ENCODE data around the gene TERB2. TPM values are rescaled to one million over a fixed set of nuclear protein-coding genes. Genes with fewer than 3 reads are reported as not detected.
"Not testable (repeated sequence)": the region's sequence is repeated elsewhere in the genome, so short reads cannot be mapped to it uniquely, and the experiment has no call there.

Gene TERB2
- total RNA-seq, 4 donors from 2014 or later, result not detected

DNA sequence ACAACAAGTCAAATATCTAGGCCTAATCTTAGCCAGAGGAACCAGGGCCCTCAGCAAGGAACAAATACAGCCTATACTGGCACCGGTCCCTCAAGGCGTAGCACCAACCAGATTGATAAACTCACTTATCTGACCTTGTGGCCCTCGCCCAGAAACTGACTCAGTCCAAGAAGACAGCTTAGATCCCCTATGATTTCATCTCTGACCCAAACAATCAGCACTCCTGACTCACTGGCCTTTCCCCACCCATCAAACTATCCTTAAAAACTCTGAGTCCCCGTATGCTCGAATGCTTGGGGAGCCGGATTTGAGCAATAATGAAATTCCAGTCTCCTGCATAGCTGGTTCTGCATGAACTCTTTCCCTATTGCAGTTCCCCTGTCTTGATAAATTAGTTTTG is 64.9 kb downstream of the TERB2 start:
- H3K4me1 ChIP-seq, result peaks cover 20% of the 10 kb centered on the region
- TF ChIP-seq POLR2AphosphoS5 (IDR thresholded peaks at IDR 0.05) (no peak), POLR2A (IDR thresholded peaks at IDR 0.05) (no peak), EP300 (IDR thresholded peaks at IDR 0.05) (no peak)
- TF ChIP-seq, protein P1, sequence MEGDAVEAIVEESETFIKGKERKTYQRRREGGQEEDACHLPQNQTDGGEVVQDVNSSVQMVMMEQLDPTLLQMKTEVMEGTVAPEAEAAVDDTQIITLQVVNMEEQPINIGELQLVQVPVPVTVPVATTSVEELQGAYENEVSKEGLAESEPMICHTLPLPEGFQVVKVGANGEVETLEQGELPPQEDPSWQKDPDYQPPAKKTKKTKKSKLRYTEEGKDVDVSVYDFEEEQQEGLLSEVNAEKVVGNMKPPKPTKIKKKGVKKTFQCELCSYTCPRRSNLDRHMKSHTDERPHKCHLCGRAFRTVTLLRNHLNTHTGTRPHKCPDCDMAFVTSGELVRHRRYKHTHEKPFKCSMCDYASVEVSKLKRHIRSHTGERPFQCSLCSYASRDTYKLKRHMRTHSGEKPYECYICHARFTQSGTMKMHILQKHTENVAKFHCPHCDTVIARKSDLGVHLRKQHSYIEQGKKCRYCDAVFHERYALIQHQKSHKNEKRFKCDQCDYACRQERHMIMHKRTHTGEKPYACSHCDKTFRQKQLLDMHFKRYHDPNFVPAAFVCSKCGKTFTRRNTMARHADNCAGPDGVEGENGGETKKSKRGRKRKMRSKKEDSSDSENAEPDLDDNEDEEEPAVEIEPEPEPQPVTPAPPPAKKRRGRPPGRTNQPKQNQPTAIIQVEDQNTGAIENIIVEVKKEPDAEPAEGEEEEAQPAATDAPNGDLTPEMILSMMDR (IDR thresholded peaks at IDR 0.05), result no peak
- no peaks in the 10 kb centered on the region for H3K36me3 ChIP-seq
- H3K27ac ChIP-seq, result no peak overlapping the region
- WGBS, result 86% methylated on average over 6 of the region's 6 CpGs
- no peak overlapping the region for H3K4me3 ChIP-seq
- H3K27me3 ChIP-seq, result peaks cover 7% of the 10 kb centered on the region
- DNase-seq (ENCODE audit: low spot score in 2 of 2), result no peak
- H3K9me3 ChIP-seq, result no peaks in the 10 kb centered on the region

DNA sequence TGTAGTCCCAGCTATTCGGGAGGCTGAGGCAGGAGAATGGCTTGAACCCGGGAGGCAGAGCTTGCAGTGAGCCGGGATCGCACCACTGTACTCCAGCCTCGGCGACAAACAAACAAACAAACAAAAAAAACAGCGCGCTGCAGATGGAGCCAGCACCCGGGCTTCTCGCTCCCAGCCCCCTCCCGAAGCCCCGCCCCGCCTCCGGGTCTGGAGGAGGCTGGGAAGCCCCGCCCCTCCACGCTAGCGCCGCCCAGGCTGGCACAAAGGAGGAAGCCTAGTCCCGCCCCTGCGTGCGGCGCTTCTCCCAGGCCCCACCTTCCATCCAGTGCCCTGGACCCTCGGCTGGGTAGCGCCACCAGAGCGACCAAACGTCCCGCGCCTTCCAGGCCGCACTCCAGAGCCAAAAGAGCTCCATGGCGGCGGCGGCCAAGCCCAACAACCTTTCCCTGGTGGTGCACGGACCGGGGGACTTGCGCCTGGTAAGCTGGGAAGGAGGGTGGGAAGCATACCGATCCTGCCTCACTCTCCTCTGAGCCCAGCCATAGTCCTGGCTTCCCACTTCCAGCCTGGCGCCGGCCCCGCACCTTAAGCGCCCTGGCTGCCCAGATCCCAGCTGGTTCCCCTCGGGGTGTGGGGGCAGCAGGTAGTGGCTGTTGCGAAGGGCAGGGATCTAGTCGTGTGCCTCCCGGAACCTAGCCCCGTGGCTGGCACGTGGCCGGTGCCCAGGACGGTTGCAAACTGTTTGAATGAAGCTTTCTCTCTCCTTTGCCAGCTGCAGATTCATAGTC is 66.6 kb downstream of the TERB2 start, which contains the start of gene SORD:
Gene SORD, plus strand, starts transcription at position 325 of the 788 bp plus-strand sequence. Its CDS starts 89 bp downstream, at position 414.
- Histone ChIP-seq H3K36me3 (no peaks in the 10 kb centered on the region), H3K27me3 (peaks cover 7% of the 10 kb centered on the region), H3K27ac (peak within 1 kb of the TSS; percentile 55), H3K4me1 (peaks cover 20% of the 10 kb centered on the region), H3K9me3 (no peaks in the 10 kb centered on the region), H3K4me3 (peak within 1 kb of the TSS; percentile 71)
- DNase-seq (ENCODE audit: low spot score in 2 of 2), result peak; percentile 92 to 93
- WGBS, result 0% methylated on average over 1 of the region's 48 CpGs
- TF ChIP-seq POLR2A (IDR thresholded peaks at IDR 0.05) (no peak), EP300 (IDR thresholded peaks at IDR 0.05) (no peak), POLR2AphosphoS5 (IDR thresholded peaks at IDR 0.05) (no peak)
- TF ChIP-seq, protein P1 (IDR thresholded peaks at IDR 0.05), result no peak

DNA sequence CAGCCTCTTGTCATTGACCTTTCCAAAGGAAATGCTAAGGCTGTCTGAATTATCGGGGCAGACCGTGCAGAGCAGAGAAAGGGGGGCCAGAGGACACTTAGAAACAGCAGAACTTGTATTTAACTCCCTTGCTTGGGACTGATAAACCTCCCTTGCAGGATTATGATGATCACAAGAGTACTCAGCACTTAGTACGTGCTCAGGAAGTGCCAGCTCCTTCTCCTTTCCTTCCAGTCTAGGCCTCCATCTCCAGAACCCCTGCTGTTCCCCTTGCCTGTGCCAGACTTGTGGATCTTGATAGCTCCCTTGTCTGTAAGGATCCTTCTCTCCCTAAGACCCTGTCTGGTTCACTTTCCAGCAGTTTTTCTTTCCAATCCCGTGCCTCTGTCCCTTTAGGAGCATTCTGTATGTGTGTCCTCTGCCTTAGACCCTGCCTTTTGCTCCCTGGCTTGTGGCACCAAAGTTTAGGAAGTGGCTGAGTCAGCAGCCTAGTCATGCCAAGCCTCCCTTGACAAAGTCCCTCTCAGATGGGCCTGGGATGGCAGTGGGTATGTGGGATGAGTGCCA is 67.3 kb downstream of the TERB2 start:
- no peak for DNase-seq (ENCODE audit: low spot score in 2 of 2)
- H3K27me3 ChIP-seq, result peaks cover 7% of the 10 kb centered on the region
- peak overlapping the region; percentile 55 for H3K27ac ChIP-seq
- no peaks in the 10 kb centered on the region for H3K9me3 ChIP-seq
- peak overlapping the region; percentile 71 for H3K4me3 ChIP-seq
- no peak for TF ChIP-seq POLR2A (IDR thresholded peaks at IDR 0.05)
- H3K4me1 ChIP-seq, result peaks cover 20% of the 10 kb centered on the region
- no peaks in the 10 kb centered on the region for H3K36me3 ChIP-seq
- WGBS, result 11% methylated on average over 4 of the region's 4 CpGs

DNA sequence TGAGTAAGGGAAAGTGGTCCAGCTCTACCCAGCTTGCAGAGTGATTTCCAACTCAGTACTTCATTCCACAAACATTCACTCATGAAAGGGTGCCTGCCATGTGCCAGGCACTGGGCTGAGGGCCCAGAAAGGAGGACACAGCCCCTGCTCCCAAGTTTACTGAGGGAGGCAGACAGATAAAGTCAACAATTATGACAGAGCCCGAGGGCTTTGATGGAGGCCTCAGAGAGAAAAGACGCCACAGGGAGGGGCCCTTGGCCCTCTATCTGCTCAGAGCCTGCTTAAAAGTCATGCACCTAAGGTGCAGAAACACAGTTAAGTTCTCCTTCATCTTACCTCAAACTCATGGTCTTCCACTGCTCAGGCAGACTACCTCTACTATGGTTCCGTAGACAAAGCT is 68.2 kb downstream of the TERB2 start:
- WGBS, result 55% methylated on average over 3 of the region's 3 CpGs
- not testable (repeated sequence) for H3K36me3 ChIP-seq; H3K27me3 ChIP-seq; H3K4me3 ChIP-seq; DNase-seq (ENCODE audit: low spot score in 2 of 2); H3K27ac ChIP-seq; H3K9me3 ChIP-seq
- peaks cover 20% of the 10 kb centered on the region for H3K4me1 ChIP-seq

DNA sequence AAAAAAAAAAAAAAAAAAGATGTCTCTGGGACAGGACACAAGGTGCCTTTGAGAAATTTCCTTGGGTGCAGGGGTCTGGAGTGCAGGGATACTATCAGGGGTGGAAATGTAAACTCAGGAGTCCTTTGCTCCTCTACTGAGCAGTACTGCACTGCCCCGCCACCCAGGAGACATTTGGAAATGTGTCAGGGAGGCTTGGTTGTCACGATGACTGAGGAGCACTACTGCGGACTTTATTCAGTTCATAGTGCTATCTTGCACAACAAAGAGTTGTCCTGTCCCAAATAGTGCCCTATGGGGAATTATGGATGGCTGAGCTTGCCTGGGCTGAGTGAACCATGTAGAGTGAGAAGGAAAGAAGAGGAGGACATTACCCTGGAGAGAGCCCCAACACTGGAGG is 69.1 kb downstream of the TERB2 start:
- DNase-seq (ENCODE audit: low spot score in 2 of 2); H3K36me3 ChIP-seq; H3K9me3 ChIP-seq; H3K4me3 ChIP-seq; H3K27me3 ChIP-seq; H3K27ac ChIP-seq: not testable (repeated sequence)
- H3K4me1 ChIP-seq, result peaks cover 20% of the 10 kb centered on the region
- 61% methylated on average over 3 of the region's 3 CpGs for WGBS

DNA sequence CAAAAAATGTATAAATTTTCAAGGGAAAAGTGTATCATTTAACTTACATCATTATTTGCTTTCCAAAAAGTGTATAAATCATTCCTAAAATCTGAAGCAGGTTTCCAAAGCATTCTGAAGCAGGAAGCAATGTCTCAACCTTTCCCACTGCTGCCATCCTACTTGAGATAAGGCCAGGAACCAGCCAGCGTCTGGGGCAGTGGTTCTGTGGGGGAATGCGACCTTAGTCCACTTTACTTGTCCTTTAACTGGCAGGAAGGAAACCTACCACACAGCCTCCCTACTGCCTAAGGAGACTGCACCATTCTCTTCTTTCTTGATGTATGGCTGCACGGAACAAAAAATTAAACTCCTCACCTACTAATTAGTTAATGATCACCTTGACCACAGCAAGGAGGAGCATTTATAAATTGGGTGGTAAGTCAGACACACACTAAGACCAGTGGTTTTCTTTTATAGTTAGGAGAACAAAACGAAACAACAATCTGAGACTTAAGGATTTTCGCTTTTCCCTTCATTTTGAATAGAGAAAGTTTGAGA is 70.2 kb downstream of the TERB2 start:
- no peak for TF ChIP-seq POLR2A (IDR thresholded peaks at IDR 0.05)
- TF ChIP-seq EP300 (IDR thresholded peaks at IDR 0.05), result no peak
- TF ChIP-seq, protein P1 (IDR thresholded peaks at IDR 0.05), result no peak
- TF ChIP-seq POLR2AphosphoS5 (IDR thresholded peaks at IDR 0.05), result no peak
- Histone ChIP-seq H3K9me3 (no peaks in the 10 kb centered on the region), H3K27ac (no peak overlapping the region), H3K36me3 (no peaks in the 10 kb centered on the region), H3K4me1 (peaks cover 20% of the 10 kb centered on the region), H3K4me3 (no peak overlapping the region), H3K27me3 (no peaks in the 10 kb centered on the region)
- WGBS, result 87% methylated on average over 5 of the region's 5 CpGs
- DNase-seq (ENCODE audit: low spot score in 2 of 2), result no peak
